HL-60/S4 (cell line): ENCODE data around the gene TMEM201.

Experiments used
- in situ Hi-C: fragments of 300-500 bp; cut with MboI; formaldehyde crosslinking; loops from 2 replicates; pipeline ENCODE4 v1.14.3; 2022; ENCODE audit warnings: low sequenced_read_pairs

TMEM201 gene

GRCh38 chr1:9618909-9619679 is 30.4 kb downstream of the TMEM201 start:
- in situ Hi-C loops: no loop called here

- in situ Hi-C loops: loop anchor here (10.0 kb wide), 1 partner anchor 244 kb away; no protein-coding TSS in a partner anchor
Observed at GRCh38 chr1:9621032-9621431, 32.3 kb downstream of the TMEM201 start.

- in situ Hi-C loops: loop anchor here (10.0 kb wide), 1 partner anchor 241 kb away; no protein-coding TSS in a partner anchor
Observed at GRCh38 chr1:9624081-9624480, 35.4 kb downstream of the TMEM201 start.

GRCh38 chr1:9625030-9625429 is 36.3 kb downstream of the TMEM201 start:
- in situ Hi-C loops: loop anchor here (5.0 to 10.0 kb wide), 2 partner anchors 92 to 240 kb away; no protein-coding TSS in a partner anchor

- in situ Hi-C loops: loop anchor here (5.0 to 10.0 kb wide), 2 partner anchors 91 to 239 kb away; no protein-coding TSS in a partner anchor
Observed at GRCh38 chr1:9626201-9626608, 37.5 kb downstream of the TMEM201 start.

GRCh38 chr1:9628541-9629444 is 40.1 kb downstream of the TMEM201 start:
- in situ Hi-C loops: loop anchor here (5.0 to 10.0 kb wide), 2 partner anchors 89 to 236 kb away; no protein-coding TSS in a partner anchor

GRCh38 chr1:9629445-9630201 is 40.9 kb downstream of the TMEM201 start:
- in situ Hi-C loops: loop anchor here (5.0 to 10.0 kb wide), 2 partner anchors 88 to 235 kb away; no protein-coding TSS in a partner anchor

GRCh38 chr1:9630331-9631111 is 41.8 kb downstream of the TMEM201 start:
- in situ Hi-C loops: no loop called here

- in situ Hi-C loops: no loop called here
Observed at GRCh38 chr1:9631613-9632012, 42.9 kb downstream of the TMEM201 start.

GRCh38 chr1:9633493-9633892 is 44.8 kb downstream of the TMEM201 start:
- in situ Hi-C loops: no loop called here

GRCh38 chr1:9634582-9634981 is 45.9 kb downstream of the TMEM201 start:
- in situ Hi-C loops: no loop called here

GRCh38 chr1:9639227-9639626 is 50.5 kb downstream of the TMEM201 start:
- in situ Hi-C loops: no loop called here

- in situ Hi-C loops: no loop called here
Observed at GRCh38 chr1:9643351-9644256, 54.9 kb downstream of the TMEM201 start.

GRCh38 chr1:9646037-9646436 is 57.3 kb downstream of the TMEM201 start:
- in situ Hi-C loops: no loop called here

GRCh38 chr1:9648171-9648570 is 59.5 kb downstream of the TMEM201 start:
- in situ Hi-C loops: no loop called here

GRCh38 chr1:9649769-9650168 is 61.1 kb downstream of the TMEM201 start:
- in situ Hi-C loops: no loop called here

- in situ Hi-C loops: no loop called here
Observed at GRCh38 chr1:9651220-9651564, 62.5 kb downstream of the TMEM201 start.

- in situ Hi-C loops: no loop called here
Observed at GRCh38 chr1:9651565-9652378, 63.1 kb downstream of the TMEM201 start, which contains the start of gene PIK3CD. TSS of gene PIK3CD (plus strand) at chr1:9651731. CDS start at chr1:9710456, 58,725 bp downstream.
